ENCODE results near the gene MPZL2. TPM values are rescaled to one million over a fixed set of nuclear protein-coding genes. Genes with fewer than 3 reads are reported as not detected.

Gene MPZL2
- total and polyA plus RNA-seq, 2 of the 8 experiments (the other 6 are each of a cell fraction or from before 2014, with no cell fraction given), result 2.4 to 3.2 TPM

DNA sequence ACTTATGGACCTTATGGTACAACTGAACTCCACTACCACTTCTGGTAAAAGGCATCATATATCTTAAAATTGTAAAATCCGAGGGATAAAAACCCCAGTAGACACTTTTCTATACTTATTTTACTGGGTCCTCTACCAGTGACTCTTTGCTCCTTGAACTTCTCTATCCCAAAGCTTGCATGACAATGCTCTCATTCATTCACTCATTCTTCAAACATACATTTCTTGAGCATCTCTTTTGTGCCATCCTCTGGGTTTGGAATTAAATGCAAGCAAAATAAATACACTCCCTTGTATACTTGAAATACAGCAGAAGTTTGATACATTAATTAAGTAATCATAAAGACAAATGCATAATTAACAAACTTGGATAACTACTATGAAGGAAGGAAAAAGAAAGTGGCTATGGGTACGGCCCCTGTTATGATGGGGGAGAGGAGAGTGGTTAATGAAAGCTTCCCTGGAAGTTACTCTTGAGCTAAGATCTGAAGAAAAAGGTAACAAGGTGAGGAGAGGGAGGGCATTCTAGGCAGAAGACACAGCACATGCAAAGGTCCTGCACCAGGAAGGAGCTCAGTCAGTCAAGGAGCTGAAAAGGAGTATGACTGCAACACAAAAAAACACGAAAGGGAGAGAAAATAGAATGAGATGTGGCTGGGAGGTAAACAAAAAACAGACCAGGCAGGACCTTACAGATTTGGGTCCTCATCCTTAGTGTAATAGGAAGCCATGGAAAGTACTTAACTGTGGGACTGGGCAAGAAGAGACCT, 19.9 kb downstream of the MPZL2 start (continued):
- no peak for TF ChIP-seq TAF7 (optimal IDR thresholded peaks at IDR 0.05; ENCODE audit: borderline replicate concordance, low read depth, low read length)
- no peak for TF ChIP-seq SIRT6 (IDR thresholded peaks at IDR 0.05; ENCODE audit: low read length)
- TF ChIP-seq SIX5 (IDR thresholded peaks at IDR 0.05; ENCODE audit: low read depth, low read length), result no peak
- no peak for TF ChIP-seq NRF1 (IDR thresholded peaks at IDR 0.05; ENCODE audit: low read depth, low read length)
- no peak for TF ChIP-seq ASH2L (IDR thresholded peaks at IDR 0.05; ENCODE audit: low read length)

Data from H1 (cell line).